ENCODE results near the gene ACSF3. TPM values are rescaled to one million over a fixed set of nuclear protein-coding genes. Genes with fewer than 3 reads are reported as not detected.

Gene ACSF3
- total RNA-seq, 1 experiment from 2014 or later, result 34.0 TPM

GRCh38 chr16:89084411-89084810 lies 9.2 kb upstream of the ACSF3 start:
- Histone ChIP-seq H3K36me3 (ENCODE audit: low read depth) (no peaks in the 10 kb centered on the region), H3K4me3 (no peak overlapping the region), H4K20me1 (ENCODE audit: insufficient read depth) (no peaks in the 10 kb centered on the region), H3K4me1 (replicated peaks; ENCODE audit: insufficient read depth) (no peaks in the 10 kb centered on the region), H3K4me2 (no peak overlapping the region), H3F3A (ENCODE audit: insufficient read depth, low read depth) (no peaks in the 10 kb centered on the region), H3K79me2 (ENCODE audit: low read depth) (no peaks in the 10 kb centered on the region), H3K9me2 (ENCODE audit: insufficient read depth) (no peaks in the 10 kb centered on the region), H3K27ac (no peak overlapping the region), H3K27me3 (ENCODE audit: insufficient read depth, low read depth) (peaks cover 88% of the 10 kb centered on the region), H2AFZ (no peak overlapping the region), H3K9me3 (ENCODE audit: insufficient read depth, low read depth) (no peaks in the 10 kb centered on the region)
- no TSS peak for BruUV-seq (replicated peaks)
- no peak for DNase-seq
- TF ChIP-seq EZH2 (IDR thresholded peaks at IDR 0.05; ENCODE audit: low read depth) (no peak), CTCF (conservative IDR thresholded peaks at IDR 0.05) (no peak)
- CTCF ChIA-PET, result no interaction called here
- intact Hi-C loops (cut with micrococcal nuclease; ENCODE audit: unreplicated experiment), result no loop called here
- POLR2A ChIA-PET (ENCODE audit: unreplicated experiment), result no interaction called here

- Histone ChIP-seq H3K4me2 (no peak overlapping the region), H3K4me1 (replicated peaks; ENCODE audit: insufficient read depth) (no peaks in the 10 kb centered on the region), H3F3A (ENCODE audit: insufficient read depth, low read depth) (no peaks in the 10 kb centered on the region), H4K20me1 (ENCODE audit: insufficient read depth) (no peaks in the 10 kb centered on the region), H3K79me2 (ENCODE audit: low read depth) (no peaks in the 10 kb centered on the region), H3K9me2 (ENCODE audit: insufficient read depth) (no peaks in the 10 kb centered on the region), H3K27me3 (ENCODE audit: insufficient read depth, low read depth) (peaks cover 88% of the 10 kb centered on the region), H3K4me3 (no peak overlapping the region), H3K9me3 (ENCODE audit: insufficient read depth, low read depth) (no peaks in the 10 kb centered on the region), H3K27ac (no peak overlapping the region), H3K36me3 (ENCODE audit: low read depth) (no peaks in the 10 kb centered on the region), H2AFZ (no peak overlapping the region)
- CTCF ChIA-PET, result interaction anchor here (0.6 kb wide), 1 partner anchor 526 kb away, joined by 15 read pairs; no protein-coding TSS in a partner anchor
- BruUV-seq (replicated peaks), result no TSS peak
- TF ChIP-seq CTCF (conservative IDR thresholded peaks at IDR 0.05) (no peak), EZH2 (IDR thresholded peaks at IDR 0.05; ENCODE audit: low read depth) (no peak)
- POLR2A ChIA-PET (ENCODE audit: unreplicated experiment), result no interaction called here
- no peak for DNase-seq
- intact Hi-C loops (cut with micrococcal nuclease; ENCODE audit: unreplicated experiment), result no loop called here
Observed at GRCh38 chr16:89084814-89085612, 8.6 kb upstream of the ACSF3 start.

- H3K36me3 ChIP-seq (ENCODE audit: low read depth), result no peaks in the 10 kb centered on the region
- no peak overlapping the region for H3K27ac ChIP-seq
- no peak overlapping the region for H3K4me3 ChIP-seq
- no peak overlapping the region for H3K4me2 ChIP-seq
- ChIA-PET POLR2A (ENCODE audit: unreplicated experiment) (no interaction called here), CTCF (no interaction called here)
- no peaks in the 10 kb centered on the region for H3K79me2 ChIP-seq (ENCODE audit: low read depth)
- DNase-seq, result no peak
- H3K9me2 ChIP-seq (ENCODE audit: insufficient read depth), result no peaks in the 10 kb centered on the region
- no peak for TF ChIP-seq CTCF (conservative IDR thresholded peaks at IDR 0.05)
- TF ChIP-seq EZH2 (IDR thresholded peaks at IDR 0.05; ENCODE audit: low read depth), result no peak
- H3F3A ChIP-seq (ENCODE audit: insufficient read depth, low read depth), result no peaks in the 10 kb centered on the region
- no TSS peak for BruUV-seq (replicated peaks)
- peaks cover 88% of the 10 kb centered on the region for H3K27me3 ChIP-seq (ENCODE audit: insufficient read depth, low read depth)
- H4K20me1 ChIP-seq (ENCODE audit: insufficient read depth), result no peaks in the 10 kb centered on the region
- H3K4me1 ChIP-seq (replicated peaks; ENCODE audit: insufficient read depth), result no peaks in the 10 kb centered on the region
- no peak overlapping the region for H2AFZ ChIP-seq
- intact Hi-C loops (cut with micrococcal nuclease; ENCODE audit: unreplicated experiment), result no loop called here
- no peaks in the 10 kb centered on the region for H3K9me3 ChIP-seq (ENCODE audit: insufficient read depth, low read depth)
Observed at GRCh38 chr16:89085755-89086154, 7.9 kb upstream of the ACSF3 start.

Measured in PC-9 (cell line).